ENCODE data around the gene EXOC6. TPM values are rescaled to one million over a fixed set of nuclear protein-coding genes. Genes with fewer than 3 reads are reported as not detected.
A peak's percentile ranks its signal among the peaks of the same experiment; 100 is the strongest.

The EXOC6 gene
- polyA plus RNA-seq, 2 donors: 1.4 to 2.0 TPM

GRCh38 chr10:92847202-92847864 is 987 bp upstream of the EXOC6 start:
- H3K27ac ChIP-seq (ENCODE audit: low read depth in 2 of 2, low read length in 1 of 2): peak overlapping the region in 1 of 2 donors; percentile 60
- no peaks in the 10 kb centered on the region for H3K9me3 ChIP-seq (ENCODE audit: control insufficient read depth in 2 of 2, insufficient read depth in 1 of 2, low read depth in 1 of 2, low read length in 1 of 2)
- WGBS, 2 donors: 45 to 48% methylated on average over 4 of the region's 4 CpGs
- no peaks in the 10 kb centered on the region for H3K27me3 ChIP-seq (ENCODE audit: control insufficient read depth in 1 of 2, insufficient read depth in 2 of 2, low read length in 2 of 2)
- no peak overlapping the region for H3K4me3 ChIP-seq (ENCODE audit: low read depth in 1 of 2, low read length in 2 of 2)
- peaks cover 0 to 2% of the 10 kb centered on the region in 2 donors for H3K4me1 ChIP-seq (ENCODE audit: control insufficient read depth in 2 of 2, insufficient read depth in 2 of 2, low read length in 1 of 2)
- no peaks in the 10 kb centered on the region for H3K36me3 ChIP-seq (ENCODE audit: control insufficient read depth in 2 of 2, insufficient read depth in 2 of 2, low read length in 1 of 2)

GRCh38 chr10:92848037-92848440 is 281 bp upstream of the EXOC6 start:
- no peaks in the 10 kb centered on the region for H3K9me3 ChIP-seq (ENCODE audit: control insufficient read depth in 2 of 2, insufficient read depth in 1 of 2, low read depth in 1 of 2, low read length in 1 of 2)
- no peaks in the 10 kb centered on the region for H3K36me3 ChIP-seq (ENCODE audit: control insufficient read depth in 2 of 2, insufficient read depth in 2 of 2, low read length in 1 of 2)
- H3K4me3 ChIP-seq (ENCODE audit: low read depth in 1 of 2, low read length in 2 of 2): peak overlapping the region; percentile 88 to 90
- no peaks in the 10 kb centered on the region for H3K27me3 ChIP-seq (ENCODE audit: control insufficient read depth in 1 of 2, insufficient read depth in 2 of 2, low read length in 2 of 2)
- WGBS, 2 donors: 1 to 2% methylated on average over 15 to 32 of the region's 32 CpGs
- peaks cover 0 to 2% of the 10 kb centered on the region in 2 donors for H3K4me1 ChIP-seq (ENCODE audit: control insufficient read depth in 2 of 2, insufficient read depth in 2 of 2, low read length in 1 of 2)
- peak overlapping the region; percentile 42 to 60 for H3K27ac ChIP-seq (ENCODE audit: low read depth in 2 of 2, low read length in 1 of 2)

- peak overlapping the region; percentile 88 to 90 for H3K4me3 ChIP-seq (ENCODE audit: low read depth in 1 of 2, low read length in 2 of 2)
- H3K27me3 ChIP-seq (ENCODE audit: control insufficient read depth in 1 of 2, insufficient read depth in 2 of 2, low read length in 2 of 2): no peaks in the 10 kb centered on the region
- peaks cover 0 to 2% of the 10 kb centered on the region in 2 donors for H3K4me1 ChIP-seq (ENCODE audit: control insufficient read depth in 2 of 2, insufficient read depth in 2 of 2, low read length in 1 of 2)
- H3K36me3 ChIP-seq (ENCODE audit: control insufficient read depth in 2 of 2, insufficient read depth in 2 of 2, low read length in 1 of 2): no peaks in the 10 kb centered on the region
- H3K9me3 ChIP-seq (ENCODE audit: control insufficient read depth in 2 of 2, insufficient read depth in 1 of 2, low read depth in 1 of 2, low read length in 1 of 2): no peaks in the 10 kb centered on the region
- 1 to 3% methylated on average over 7 of the region's 7 CpGs for WGBS, 2 donors
- H3K27ac ChIP-seq (ENCODE audit: low read depth in 2 of 2, low read length in 1 of 2): no peak overlapping the region
Measured at GRCh38 chr10:92849234-92849525, 860 bp downstream of the EXOC6 start.

GRCh38 chr10:92849576-92850090 is 1.3 kb downstream of the EXOC6 start:
- Histone ChIP-seq H3K4me1 (ENCODE audit: control insufficient read depth in 2 of 2, insufficient read depth in 2 of 2, low read length in 1 of 2) (peaks cover 0 to 2% of the 10 kb centered on the region in 2 donors), H3K4me3 (ENCODE audit: low read depth in 1 of 2, low read length in 2 of 2) (no peak overlapping the region), H3K27me3 (ENCODE audit: control insufficient read depth in 1 of 2, insufficient read depth in 2 of 2, low read length in 2 of 2) (no peaks in the 10 kb centered on the region), H3K27ac (ENCODE audit: low read depth in 2 of 2, low read length in 1 of 2) (no peak overlapping the region), H3K36me3 (ENCODE audit: control insufficient read depth in 2 of 2, insufficient read depth in 2 of 2, low read length in 1 of 2) (no peaks in the 10 kb centered on the region), H3K9me3 (ENCODE audit: control insufficient read depth in 2 of 2, insufficient read depth in 1 of 2, low read depth in 1 of 2, low read length in 1 of 2) (no peaks in the 10 kb centered on the region)
- 53 to 64% methylated on average over 2 of the region's 2 CpGs for WGBS, 2 donors

- H3K9me3 ChIP-seq (ENCODE audit: control insufficient read depth in 2 of 2, insufficient read depth in 1 of 2, low read depth in 1 of 2, low read length in 1 of 2): no peaks in the 10 kb centered on the region
- no peaks in the 10 kb centered on the region for H3K36me3 ChIP-seq (ENCODE audit: control insufficient read depth in 2 of 2, insufficient read depth in 2 of 2, low read length in 1 of 2)
- H3K27ac ChIP-seq (ENCODE audit: low read depth in 2 of 2, low read length in 1 of 2): no peak overlapping the region
- H3K4me3 ChIP-seq (ENCODE audit: low read depth in 1 of 2, low read length in 2 of 2): no peak overlapping the region
- WGBS, 2 donors: 80 to 87% methylated on average over 2 of the region's 2 CpGs
- H3K27me3 ChIP-seq (ENCODE audit: control insufficient read depth in 1 of 2, insufficient read depth in 2 of 2, low read length in 2 of 2): no peaks in the 10 kb centered on the region
- H3K4me1 ChIP-seq (ENCODE audit: control insufficient read depth in 2 of 2, insufficient read depth in 2 of 2, low read length in 1 of 2): peaks cover 0 to 2% of the 10 kb centered on the region in 2 donors
Measured at GRCh38 chr10:92850185-92850584, 1.9 kb downstream of the EXOC6 start.

- Histone ChIP-seq H3K4me1 (ENCODE audit: control insufficient read depth in 2 of 2, insufficient read depth in 2 of 2, low read length in 1 of 2) (peaks cover 0 to 2% of the 10 kb centered on the region in 2 donors), H3K4me3 (ENCODE audit: low read depth in 1 of 2, low read length in 2 of 2) (no peak overlapping the region), H3K9me3 (ENCODE audit: control insufficient read depth in 2 of 2, insufficient read depth in 1 of 2, low read depth in 1 of 2, low read length in 1 of 2) (no peaks in the 10 kb centered on the region), H3K27me3 (ENCODE audit: control insufficient read depth in 1 of 2, insufficient read depth in 2 of 2, low read length in 2 of 2) (no peaks in the 10 kb centered on the region), H3K36me3 (ENCODE audit: control insufficient read depth in 2 of 2, insufficient read depth in 2 of 2, low read length in 1 of 2) (no peaks in the 10 kb centered on the region), H3K27ac (ENCODE audit: low read depth in 2 of 2, low read length in 1 of 2) (no peak overlapping the region)
- WGBS, 2 donors: 96 to 98% methylated on average over 4 of the region's 4 CpGs
Measured at GRCh38 chr10:92851003-92851402, 2.7 kb downstream of the EXOC6 start.

- Histone ChIP-seq H3K9me3 (ENCODE audit: control insufficient read depth in 2 of 2, insufficient read depth in 1 of 2, low read depth in 1 of 2, low read length in 1 of 2) (peaks cover 0 to 3% of the 10 kb centered on the region in 2 donors), H3K4me3 (ENCODE audit: low read depth in 1 of 2, low read length in 2 of 2) (no peak overlapping the region), H3K27me3 (ENCODE audit: control insufficient read depth in 1 of 2, insufficient read depth in 2 of 2, low read length in 2 of 2) (no peaks in the 10 kb centered on the region), H3K36me3 (ENCODE audit: control insufficient read depth in 2 of 2, insufficient read depth in 2 of 2, low read length in 1 of 2) (no peaks in the 10 kb centered on the region), H3K27ac (ENCODE audit: low read depth in 2 of 2, low read length in 1 of 2) (no peak overlapping the region), H3K4me1 (ENCODE audit: control insufficient read depth in 2 of 2, insufficient read depth in 2 of 2, low read length in 1 of 2) (no peaks in the 10 kb centered on the region)
- WGBS, 2 donors: 99 to 100% methylated on average over 3 of the region's 3 CpGs
Measured at GRCh38 chr10:92855560-92855959, 7.2 kb downstream of the EXOC6 start.

GRCh38 chr10:92857904-92858514 is 9.7 kb downstream of the EXOC6 start:
- peaks cover 0 to 3% of the 10 kb centered on the region in 2 donors for H3K9me3 ChIP-seq (ENCODE audit: control insufficient read depth in 2 of 2, insufficient read depth in 1 of 2, low read depth in 1 of 2, low read length in 1 of 2)
- H3K4me3 ChIP-seq (ENCODE audit: low read depth in 1 of 2, low read length in 2 of 2): no peak overlapping the region
- no peaks in the 10 kb centered on the region for H3K27me3 ChIP-seq (ENCODE audit: control insufficient read depth in 1 of 2, insufficient read depth in 2 of 2, low read length in 2 of 2)
- H3K27ac ChIP-seq (ENCODE audit: low read depth in 2 of 2, low read length in 1 of 2): no peak overlapping the region
- 95 to 96% methylated on average over 4 of the region's 4 CpGs for WGBS, 2 donors
- no peaks in the 10 kb centered on the region for H3K36me3 ChIP-seq (ENCODE audit: control insufficient read depth in 2 of 2, insufficient read depth in 2 of 2, low read length in 1 of 2)
- H3K4me1 ChIP-seq (ENCODE audit: control insufficient read depth in 2 of 2, insufficient read depth in 2 of 2, low read length in 1 of 2): no peaks in the 10 kb centered on the region

GRCh38 chr10:92867235-92867634 is 18.9 kb downstream of the EXOC6 start:
- Histone ChIP-seq H3K36me3 (ENCODE audit: control insufficient read depth in 2 of 2, insufficient read depth in 2 of 2, low read length in 1 of 2) (no peaks in the 10 kb centered on the region), H3K9me3 (ENCODE audit: control insufficient read depth in 2 of 2, insufficient read depth in 1 of 2, low read depth in 1 of 2, low read length in 1 of 2) (no peaks in the 10 kb centered on the region), H3K4me1 (ENCODE audit: control insufficient read depth in 2 of 2, insufficient read depth in 2 of 2, low read length in 1 of 2) (no peaks in the 10 kb centered on the region), H3K4me3 (ENCODE audit: low read depth in 1 of 2, low read length in 2 of 2) (no peak overlapping the region), H3K27ac (ENCODE audit: low read depth in 2 of 2, low read length in 1 of 2) (no peak overlapping the region), H3K27me3 (ENCODE audit: control insufficient read depth in 1 of 2, insufficient read depth in 2 of 2, low read length in 2 of 2) (no peaks in the 10 kb centered on the region)
- 90 to 95% methylated on average over 3 of the region's 3 CpGs for WGBS, 2 donors

- no peaks in the 10 kb centered on the region for H3K27me3 ChIP-seq (ENCODE audit: control insufficient read depth in 1 of 2, insufficient read depth in 2 of 2, low read length in 2 of 2)
- H3K9me3 ChIP-seq (ENCODE audit: control insufficient read depth in 2 of 2, insufficient read depth in 1 of 2, low read depth in 1 of 2, low read length in 1 of 2): no peaks in the 10 kb centered on the region
- H3K4me1 ChIP-seq (ENCODE audit: control insufficient read depth in 2 of 2, insufficient read depth in 2 of 2, low read length in 1 of 2): no peaks in the 10 kb centered on the region
- H3K4me3 ChIP-seq (ENCODE audit: low read depth in 1 of 2, low read length in 2 of 2): no peak overlapping the region
- H3K36me3 ChIP-seq (ENCODE audit: control insufficient read depth in 2 of 2, insufficient read depth in 2 of 2, low read length in 1 of 2): no peaks in the 10 kb centered on the region
- 64 to 68% methylated on average over 3 of the region's 3 CpGs for WGBS, 2 donors
- H3K27ac ChIP-seq (ENCODE audit: low read depth in 2 of 2, low read length in 1 of 2): no peak overlapping the region
Measured at GRCh38 chr10:92868036-92868435, 19.7 kb downstream of the EXOC6 start.
